ENCODE data around the gene PAN2.
"Not testable (repeated sequence)": the region's sequence is repeated elsewhere in the genome, so short reads cannot be mapped to it uniquely, and the experiment has no call there.

PAN2 gene

GRCh38 chr12:56282579-56282978, 51.2 kb downstream of the PAN2 start:
- Histone ChIP-seq H3K4me1 (ENCODE audit: control insufficient read depth, insufficient read depth, low read length) (peaks cover 25% of the 10 kb centered on the region), H3K27me3 (replicated peaks; ENCODE audit: control insufficient read depth, insufficient read depth, low read length) (no peaks in the 10 kb centered on the region), H3K36me3 (ENCODE audit: control insufficient read depth, insufficient read depth, low read length, severe bottlenecking) (peaks cover 85% of the 10 kb centered on the region), H3K4me3 (ENCODE audit: low read length) (no peak overlapping the region), H3K9me3 (ENCODE audit: control insufficient read depth, low read length) (no peaks in the 10 kb centered on the region), H3K9ac (ENCODE audit: low read length) (no peak overlapping the region)
- no peak for DNase-seq (ENCODE audit: low read depth)

- H3K36me3 ChIP-seq (ENCODE audit: control insufficient read depth, insufficient read depth, low read length, severe bottlenecking): peaks cover 88% of the 10 kb centered on the region
- peaks cover 20% of the 10 kb centered on the region for H3K4me1 ChIP-seq (ENCODE audit: control insufficient read depth, insufficient read depth, low read length)
- no peak overlapping the region for H3K9ac ChIP-seq (ENCODE audit: low read length)
- no peaks in the 10 kb centered on the region for H3K9me3 ChIP-seq (ENCODE audit: control insufficient read depth, low read length)
- DNase-seq (ENCODE audit: low read depth): no peak
- no peaks in the 10 kb centered on the region for H3K27me3 ChIP-seq (replicated peaks; ENCODE audit: control insufficient read depth, insufficient read depth, low read length)
- H3K4me3 ChIP-seq (ENCODE audit: low read length): no peak overlapping the region
Observed at GRCh38 chr12:56282030-56282429, 51.8 kb downstream of the PAN2 start.

GRCh38 chr12:56280849-56281248, 53.0 kb downstream of the PAN2 start:
- no peak for DNase-seq (ENCODE audit: low read depth)
- Histone ChIP-seq H3K9ac (ENCODE audit: low read length) (no peak overlapping the region), H3K27me3 (replicated peaks; ENCODE audit: control insufficient read depth, insufficient read depth, low read length) (no peaks in the 10 kb centered on the region), H3K36me3 (ENCODE audit: control insufficient read depth, insufficient read depth, low read length, severe bottlenecking) (peaks cover 92% of the 10 kb centered on the region), H3K4me1 (ENCODE audit: control insufficient read depth, insufficient read depth, low read length) (peaks cover 10% of the 10 kb centered on the region), H3K9me3 (ENCODE audit: control insufficient read depth, low read length) (no peaks in the 10 kb centered on the region), H3K4me3 (ENCODE audit: low read length) (no peak overlapping the region)

GRCh38 chr12:56278905-56279304, 54.9 kb downstream of the PAN2 start:
- DNase-seq (ENCODE audit: low read depth): no peak
- Histone ChIP-seq H3K4me3 (ENCODE audit: low read length) (no peak overlapping the region), H3K27me3 (replicated peaks; ENCODE audit: control insufficient read depth, insufficient read depth, low read length) (no peaks in the 10 kb centered on the region), H3K9ac (ENCODE audit: low read length) (no peak overlapping the region), H3K4me1 (ENCODE audit: control insufficient read depth, insufficient read depth, low read length) (peaks cover 10% of the 10 kb centered on the region), H3K36me3 (ENCODE audit: control insufficient read depth, insufficient read depth, low read length, severe bottlenecking) (peaks cover 96% of the 10 kb centered on the region), H3K9me3 (ENCODE audit: control insufficient read depth, low read length) (no peaks in the 10 kb centered on the region)

GRCh38 chr12:56274299-56274698, 59.5 kb downstream of the PAN2 start:
- peaks cover 93% of the 10 kb centered on the region for H3K36me3 ChIP-seq (ENCODE audit: control insufficient read depth, insufficient read depth, low read length, severe bottlenecking)
- H3K9me3 ChIP-seq (ENCODE audit: control insufficient read depth, low read length): no peaks in the 10 kb centered on the region
- no peak overlapping the region for H3K9ac ChIP-seq (ENCODE audit: low read length)
- no peak for DNase-seq (ENCODE audit: low read depth)
- H3K4me3 ChIP-seq (ENCODE audit: low read length): no peak overlapping the region
- peaks cover 13% of the 10 kb centered on the region for H3K4me1 ChIP-seq (ENCODE audit: control insufficient read depth, insufficient read depth, low read length)
- no peaks in the 10 kb centered on the region for H3K27me3 ChIP-seq (replicated peaks; ENCODE audit: control insufficient read depth, insufficient read depth, low read length)

GRCh38 chr12:56272468-56272867, 61.3 kb downstream of the PAN2 start:
- H3K9ac ChIP-seq (ENCODE audit: low read length); H3K27me3 ChIP-seq (replicated peaks; ENCODE audit: control insufficient read depth, insufficient read depth, low read length); DNase-seq (ENCODE audit: low read depth); H3K9me3 ChIP-seq (ENCODE audit: control insufficient read depth, low read length); H3K4me3 ChIP-seq (ENCODE audit: low read length): not testable (repeated sequence)
- Histone ChIP-seq H3K36me3 (ENCODE audit: control insufficient read depth, insufficient read depth, low read length, severe bottlenecking) (peaks cover 78% of the 10 kb centered on the region), H3K4me1 (ENCODE audit: control insufficient read depth, insufficient read depth, low read length) (peaks cover 15% of the 10 kb centered on the region)

GRCh38 chr12:56271031-56271430, 62.8 kb downstream of the PAN2 start:
- Histone ChIP-seq H3K4me3 (ENCODE audit: low read length) (no peak overlapping the region), H3K4me1 (ENCODE audit: control insufficient read depth, insufficient read depth, low read length) (peaks cover 22% of the 10 kb centered on the region), H3K9me3 (ENCODE audit: control insufficient read depth, low read length) (no peaks in the 10 kb centered on the region), H3K9ac (ENCODE audit: low read length) (no peak overlapping the region), H3K27me3 (replicated peaks; ENCODE audit: control insufficient read depth, insufficient read depth, low read length) (no peaks in the 10 kb centered on the region), H3K36me3 (ENCODE audit: control insufficient read depth, insufficient read depth, low read length, severe bottlenecking) (peaks cover 66% of the 10 kb centered on the region)
- peak; percentile 39 for DNase-seq (ENCODE audit: low read depth)

- Histone ChIP-seq H3K27me3 (replicated peaks; ENCODE audit: control insufficient read depth, insufficient read depth, low read length) (no peaks in the 10 kb centered on the region), H3K4me1 (ENCODE audit: control insufficient read depth, insufficient read depth, low read length) (peaks cover 18% of the 10 kb centered on the region), H3K36me3 (ENCODE audit: control insufficient read depth, insufficient read depth, low read length, severe bottlenecking) (peaks cover 32% of the 10 kb centered on the region), H3K4me3 (ENCODE audit: low read length) (peak overlapping the region; percentile 90), H3K9me3 (ENCODE audit: control insufficient read depth, low read length) (no peaks in the 10 kb centered on the region), H3K9ac (ENCODE audit: low read length) (peak overlapping the region; percentile 92)
- no peak for DNase-seq (ENCODE audit: low read depth)
Observed at GRCh38 chr12:56267443-56268071, 66.2 kb downstream of the PAN2 start.

- peaks cover 21% of the 10 kb centered on the region for H3K4me1 ChIP-seq (ENCODE audit: control insufficient read depth, insufficient read depth, low read length)
- H3K36me3 ChIP-seq (ENCODE audit: control insufficient read depth, insufficient read depth, low read length, severe bottlenecking): peaks cover 25% of the 10 kb centered on the region
- H3K4me3 ChIP-seq (ENCODE audit: low read length): peak within 1 kb of the TSS; percentile 90
- peak; percentile 96 for DNase-seq (ENCODE audit: low read depth)
- no peaks in the 10 kb centered on the region for H3K9me3 ChIP-seq (ENCODE audit: control insufficient read depth, low read length)
- H3K27me3 ChIP-seq (replicated peaks; ENCODE audit: control insufficient read depth, insufficient read depth, low read length): no peaks in the 10 kb centered on the region
- peak within 1 kb of the TSS; percentile 92 for H3K9ac ChIP-seq (ENCODE audit: low read length)
Observed at GRCh38 chr12:56266693-56267442, 66.9 kb downstream of the PAN2 start, which contains the start of gene COQ10A. Gene COQ10A (plus strand): TSS chr12:56266942. CDS start chr12:56267119, 177 bp downstream.
